DMS 273 (cell line): ENCODE data around the gene ACP7.
"Not testable (repeated sequence)": the region's sequence is repeated elsewhere in the genome, so short reads cannot be mapped to it uniquely, and the experiment has no call there.

Source experiments
- DNase-seq: peaks from one replicate; lab custom pipeline; 2025; ENCODE audit not compliant: unreplicated experiment; lab: John Stamatoyannopoulos, UW

Gene ACP7

GRCh38 chr19:39074942-39075341 is 9.2 kb upstream of the ACP7 start:
- no peak for DNase-seq

GRCh38 chr19:39077323-39077722 is 6.8 kb upstream of the ACP7 start:
- DNase-seq = no peak

- no peak for DNase-seq
Measured at GRCh38 chr19:39078436-39079200, 5.5 kb upstream of the ACP7 start.

- DNase-seq = no peak
Measured at GRCh38 chr19:39080431-39080830, 3.7 kb upstream of the ACP7 start.

GRCh38 chr19:39082167-39082566 is 2.0 kb upstream of the ACP7 start:
- DNase-seq = no peak

- DNase-seq = peak; percentile 48
Measured at GRCh38 chr19:39082745-39083598, 1.2 kb upstream of the ACP7 start.

- DNase-seq = no peak
Measured at GRCh38 chr19:39083599-39083982, 577 bp upstream of the ACP7 start.

GRCh38 chr19:39084732-39085080 is 538 bp downstream of the ACP7 start:
- no peak for DNase-seq

- DNase-seq = no peak
Measured at GRCh38 chr19:39085392-39085791, 1.2 kb downstream of the ACP7 start.

GRCh38 chr19:39086386-39086785 is 2.2 kb downstream of the ACP7 start:
- no peak for DNase-seq

GRCh38 chr19:39087907-39088686 is 3.9 kb downstream of the ACP7 start:
- no peak for DNase-seq

GRCh38 chr19:39090016-39090415 is 5.8 kb downstream of the ACP7 start:
- not testable (repeated sequence) for DNase-seq

GRCh38 chr19:39090881-39091280 is 6.7 kb downstream of the ACP7 start:
- DNase-seq = no peak

GRCh38 chr19:39095799-39096540 is 11.8 kb downstream of the ACP7 start:
- DNase-seq = not testable (repeated sequence)

GRCh38 chr19:39097299-39097698 is 13.1 kb downstream of the ACP7 start:
- DNase-seq = no peak

GRCh38 chr19:39097721-39098120 is 13.6 kb downstream of the ACP7 start:
- no peak for DNase-seq

- no peak for DNase-seq
Measured at GRCh38 chr19:39098365-39099269, 14.4 kb downstream of the ACP7 start.

- no peak for DNase-seq
Measured at GRCh38 chr19:39099341-39099740, 15.2 kb downstream of the ACP7 start.

GRCh38 chr19:39100500-39101166 is 16.5 kb downstream of the ACP7 start:
- no peak for DNase-seq
